Memory B cell (primary cell): ENCODE results near the gene VMO1.

Experiments
- ATAC-seq: fragments of 150-1000 bp; cut with Tn5 transposase; 2 replicates; pipeline ENCODE4 v1.10.0; 2021; ENCODE audit warnings: low read depth, mild to moderate bottlenecking, moderate library complexity
- DNase-seq, 2 donors: peaks; one replicate each; pipeline ENCODE4 v3.0.0; 2022; ENCODE audit warnings: low spot score in 2 of 2
- H3K27ac Mint-ChIP-seq: one replicate; pipeline ENCODE4 v1.8.0; 2022; ENCODE audit warnings: mild to moderate bottlenecking, moderate library complexity, mixed read lengths
- H3K27me3 Mint-ChIP-seq: one replicate; pipeline ENCODE4 v1.8.0; 2022; ENCODE audit warnings: mixed read lengths
- H3K36me3 Mint-ChIP-seq: one replicate; pipeline ENCODE4 v1.8.0; 2022; ENCODE audit warnings: mild to moderate bottlenecking, mixed read lengths
- H3K4me1 Mint-ChIP-seq: one replicate; pipeline ENCODE4 v1.8.0; 2022; ENCODE audit warnings: mixed read lengths
- H3K4me3 Mint-ChIP-seq: one replicate; pipeline ENCODE4 v1.8.0; 2022; ENCODE audit warnings: mild to moderate bottlenecking, moderate library complexity, mixed read lengths
- H3K9me3 Mint-ChIP-seq: one replicate; pipeline ENCODE4 v1.8.0; 2022; ENCODE audit warnings: mixed read lengths

VMO1 gene

DNA sequence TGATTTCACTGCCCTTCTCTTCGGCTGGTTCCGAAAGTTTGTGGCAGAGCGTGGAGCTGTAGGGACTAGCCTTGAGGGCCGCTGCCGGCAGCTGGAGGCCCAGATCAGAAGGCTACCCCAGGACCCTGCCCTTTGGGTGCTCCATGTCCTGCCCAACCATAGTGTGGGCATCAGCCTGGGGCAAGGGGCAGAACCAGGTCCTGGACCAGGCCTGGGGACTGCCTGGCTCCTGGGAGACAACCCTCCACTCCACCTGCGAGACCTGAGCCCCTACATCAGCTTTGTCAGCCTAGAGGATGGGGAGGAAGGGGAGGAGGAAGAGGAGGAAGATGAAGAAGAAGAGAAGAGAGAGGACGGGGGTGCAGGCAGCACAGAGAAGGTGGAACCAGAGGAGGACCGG, 45.6 kb downstream of the VMO1 start:
- no peaks in the 10 kb centered on the region for H3K9me3 Mint-ChIP-seq
- peaks cover 15% of the 10 kb centered on the region for H3K27me3 Mint-ChIP-seq
- peaks cover 24% of the 10 kb centered on the region for H3K4me1 Mint-ChIP-seq
- H3K36me3 Mint-ChIP-seq: no peaks in the 10 kb centered on the region
- ATAC-seq (no peak), DNase-seq (no peak)
- H3K4me3 Mint-ChIP-seq: peak overlapping the region; percentile 81
- H3K27ac Mint-ChIP-seq: peak overlapping the region; percentile 63

DNA sequence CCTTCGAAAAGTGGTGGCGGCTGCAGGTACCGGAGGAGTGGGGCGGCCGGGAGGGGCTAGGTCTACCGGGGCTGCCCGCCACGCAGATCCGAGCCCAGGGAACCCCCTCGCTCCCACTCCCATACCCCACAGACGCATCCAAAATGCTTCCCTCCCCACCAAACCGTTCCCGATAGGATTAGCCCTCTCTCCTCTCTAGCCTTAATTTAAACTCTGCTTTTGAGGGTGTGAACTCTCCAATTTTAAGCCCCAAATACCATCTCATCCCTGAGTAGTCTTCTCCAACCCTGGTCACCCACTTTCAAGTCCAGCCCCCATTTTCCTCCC, 46.2 kb downstream of the VMO1 start:
- Mint-ChIP-seq H3K27ac (peak overlapping the region; percentile 63), H3K36me3 (no peaks in the 10 kb centered on the region), H3K4me3 (peak overlapping the region; percentile 81), H3K4me1 (peaks cover 20% of the 10 kb centered on the region), H3K9me3 (no peaks in the 10 kb centered on the region), H3K27me3 (peaks cover 10% of the 10 kb centered on the region)
- no peak for ATAC-seq
- DNase-seq: no peak

DNA sequence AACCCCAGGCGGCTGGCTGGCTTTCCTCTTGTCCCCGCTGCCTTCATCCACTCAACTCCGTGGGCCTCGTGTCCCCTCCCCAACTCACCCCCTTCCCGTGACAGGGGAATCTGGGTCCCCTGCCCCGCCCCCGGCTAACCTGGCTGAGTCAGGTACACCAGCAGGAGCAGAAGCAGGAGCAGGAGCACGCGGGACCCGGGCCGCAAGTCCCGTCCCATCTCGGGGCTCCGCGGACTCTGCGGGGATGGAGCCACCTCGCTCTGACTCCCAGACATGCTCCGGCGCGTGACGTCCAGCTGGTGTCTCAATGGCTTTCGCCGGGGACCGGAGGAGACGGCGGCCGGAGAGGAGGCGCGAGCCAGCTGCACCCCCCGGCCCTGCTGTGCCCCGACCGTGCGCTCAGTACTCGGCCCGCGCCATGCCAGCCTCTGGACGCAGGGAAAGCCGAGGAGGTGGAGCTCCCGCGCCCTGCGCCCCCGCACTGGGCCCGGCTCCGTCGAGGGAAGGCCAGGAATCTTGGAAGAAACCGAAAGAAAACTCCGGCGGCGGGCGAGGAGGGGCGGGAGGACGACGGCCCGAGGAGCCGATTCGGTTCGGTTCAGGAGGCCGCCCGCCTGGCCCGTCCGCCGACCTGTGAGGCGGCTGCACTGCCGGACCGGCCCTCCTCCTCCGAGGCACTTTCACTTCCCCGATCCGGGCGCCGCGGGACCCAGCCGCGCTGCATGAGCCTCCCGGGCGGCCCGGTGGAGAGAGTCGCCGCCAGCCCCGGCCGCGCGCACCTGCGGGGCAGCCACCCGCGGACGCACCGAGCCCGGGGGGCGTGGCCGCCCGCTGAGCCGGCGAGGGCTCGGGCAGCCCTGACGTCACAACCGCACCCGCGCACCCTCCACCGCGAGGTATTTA, 46.8 kb downstream of the VMO1 start, which contains the start of the genes CXCL16 and ZMYND15:
TSS of gene CXCL16 (minus strand) at position 807 of the 903 bp plus-strand sequence. CDS start at position 218, 589 bp downstream.
TSS of gene ZMYND15 (plus strand) at position 712 of the 903 bp plus-strand sequence. CDS start 716 bp downstream, outside the sequence.
- peak; percentile 66 to 76 for DNase-seq

DNA sequence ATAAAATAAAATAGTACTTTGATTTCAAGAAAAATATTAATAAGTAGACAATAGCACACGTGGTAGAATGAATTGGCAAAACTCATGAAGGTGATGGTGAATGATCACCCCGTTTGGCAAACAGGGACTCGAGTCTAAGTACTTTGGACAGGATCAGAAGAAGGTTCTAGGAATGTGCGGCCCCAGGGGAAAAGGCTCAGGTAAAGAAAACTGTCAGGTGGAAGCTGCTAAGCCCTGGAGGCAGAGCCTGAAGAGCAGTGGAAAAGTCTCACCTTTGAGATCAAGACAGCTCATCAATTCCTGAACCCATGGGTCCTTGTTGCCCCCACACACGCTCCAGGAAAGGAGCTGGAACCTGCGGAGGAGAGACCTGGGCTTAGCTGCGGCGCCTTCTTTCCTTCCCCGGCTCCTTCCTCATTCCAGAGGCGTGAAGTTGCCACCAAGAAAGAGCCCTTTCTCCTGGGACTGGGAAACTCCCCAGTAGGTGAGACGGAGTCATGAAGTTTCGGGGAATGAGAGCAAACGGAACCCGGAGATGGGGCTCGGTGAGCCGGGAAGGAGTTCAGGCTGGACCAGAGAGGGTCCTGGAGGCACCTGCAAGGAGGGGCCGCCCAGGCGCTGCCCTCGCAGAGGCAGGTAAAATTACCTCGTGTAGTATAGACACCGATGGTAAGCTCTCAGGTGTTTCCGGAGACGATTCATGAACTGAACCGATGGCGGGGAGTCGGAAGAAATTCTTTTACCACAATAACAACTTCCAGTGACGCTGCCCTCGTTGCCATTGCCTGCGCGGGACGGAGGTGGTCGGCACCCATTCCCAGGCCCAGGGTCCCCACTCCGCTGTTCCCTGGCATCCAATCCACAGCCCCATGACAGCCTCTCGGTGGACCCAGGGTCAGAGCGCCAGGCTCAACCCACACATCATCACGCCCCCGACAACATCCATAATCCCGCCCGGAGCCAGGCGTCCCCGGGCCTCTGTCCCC, 47.7 kb downstream of the VMO1 start:
- ATAC-seq (peak; percentile 55), DNase-seq (peak; percentile 37 to 42)
- Mint-ChIP-seq H3K9me3 (no peaks in the 10 kb centered on the region), H3K36me3 (peaks cover 1% of the 10 kb centered on the region), H3K27me3 (peaks cover 5% of the 10 kb centered on the region), H3K27ac (peak overlapping the region; percentile 82), H3K4me1 (peaks cover 26% of the 10 kb centered on the region), H3K4me3 (peak overlapping the region; percentile 86)

More for the DNA sequence above, 46.8 kb downstream of the VMO1 start, which contains the start of the genes CXCL16 and ZMYND15:
- ATAC-seq: peak; percentile 79
- H3K27me3 Mint-ChIP-seq: peaks cover 7% of the 10 kb centered on the region
- no peaks in the 10 kb centered on the region for H3K9me3 Mint-ChIP-seq
- H3K4me3 Mint-ChIP-seq: peak within 1 kb of the TSS; percentile 86
- peaks cover 22% of the 10 kb centered on the region for H3K4me1 Mint-ChIP-seq
- peak within 1 kb of the TSS; percentile 82 for H3K27ac Mint-ChIP-seq
- H3K36me3 Mint-ChIP-seq: no peaks in the 10 kb centered on the region

DNA sequence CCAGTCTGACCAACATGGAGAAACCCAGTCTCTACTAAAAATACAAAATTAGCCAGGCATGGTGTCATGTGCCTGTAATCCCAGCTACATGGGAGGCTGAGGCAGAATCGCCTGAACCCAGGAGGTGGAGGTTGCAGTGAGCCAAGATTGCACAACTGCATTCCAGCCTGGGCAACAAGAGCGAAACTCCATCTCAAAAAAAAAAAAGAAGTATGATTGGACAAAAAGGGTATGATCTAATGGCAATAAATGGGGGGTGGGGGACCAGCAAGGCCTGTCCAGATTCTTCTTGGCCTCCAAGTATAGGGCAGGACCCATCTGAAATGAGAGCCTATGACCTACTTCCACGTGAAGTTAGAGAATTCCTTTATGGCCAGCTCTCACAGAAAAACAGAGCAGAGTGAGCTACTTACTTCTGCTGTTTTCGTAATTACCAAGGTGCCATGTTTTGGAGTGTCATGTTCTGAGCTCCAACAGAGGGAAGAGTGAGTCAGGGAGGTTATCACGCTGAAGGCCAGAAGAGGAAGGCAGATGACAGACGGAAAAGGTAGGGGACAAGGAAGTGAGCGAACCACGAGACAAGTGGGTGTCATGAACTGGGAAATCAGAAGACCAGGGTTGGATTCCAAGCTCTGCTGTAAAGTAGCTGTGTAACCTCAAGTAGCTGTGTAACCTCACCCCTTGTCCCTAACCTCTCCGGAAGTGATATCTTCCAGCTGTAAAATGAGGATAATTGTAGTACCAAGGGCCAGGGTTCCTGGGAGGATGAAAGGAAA, 50.1 kb downstream of the VMO1 start:
- Mint-ChIP-seq H3K4me3 (no peak overlapping the region), H3K4me1 (peaks cover 38% of the 10 kb centered on the region), H3K27me3 (peaks cover 2% of the 10 kb centered on the region), H3K27ac (no peak overlapping the region), H3K9me3 (no peaks in the 10 kb centered on the region), H3K36me3 (peaks cover 4% of the 10 kb centered on the region)
- ATAC-seq (no peak), DNase-seq (no peak)
